PC-3 (cell line): Measurements from ENCODE around the gene SLIT1. TPM values are rescaled to one million over a fixed set of nuclear protein-coding genes. Genes with fewer than 3 reads are reported as not detected.

ENCODE experiments used
- ATAC-seq: fragments of 200-7000 bp; cut with Tn5 transposase; 2 replicates; pipeline ENCODE4 v1.9.1; 2020; ENCODE audit warnings: mild to moderate bottlenecking, moderate library complexity
- BruUV-seq: library from RNA; stranded (reverse); fragments of 400-500 nt; replicated peaks from 2 replicates; lab custom pipeline; 2021; lab: Mats Ljungman, UMichigan
- CTCF ChIA-PET: fragments of 300-600 bp; sonication (Branson Sonifier 250); formaldehyde crosslinking; loops from one replicate; lab custom pipeline; 2022; ENCODE audit warnings: antibody characterized with exemption; lab: Charles Lee
- POLR2A ChIA-PET: fragments of 300-600 bp; sonication (Branson Sonifier 250); formaldehyde crosslinking; loops from one replicate; lab custom pipeline; 2022; ENCODE audit warnings: antibody characterized with exemption; ENCODE audit not compliant: unreplicated experiment; lab: Charles Lee
- DNase-seq: peaks from one replicate; pipeline ENCODE4 v3.0.0-alpha.2; 2015
- H2AFZ ChIP-seq: fragments of 300-600 bp; sonication (generic); 2 replicates; pipeline ENCODE4 v1.6.0; 2016; ENCODE audit warnings: antibody characterized with exemption, low read length
- H3F3A ChIP-seq: fragments of 300-600 bp; sonication (generic); one replicate; pipeline ENCODE4 v1.6.0; 2017; ENCODE audit warnings: antibody characterized with exemption, low read length, control low read depth, mild to moderate bottlenecking; ENCODE audit not compliant: unreplicated experiment
- H3K27ac ChIP-seq: fragments of 300-600 bp; sonication (generic); 2 replicates; pipeline ENCODE4 v1.5.1; 2016; ENCODE audit warnings: mild to moderate bottlenecking, low read length
- H3K27me3 ChIP-seq: fragments of 300-600 bp; sonication (generic); 2 replicates; pipeline ENCODE4 v1.6.1; 2016; ENCODE audit warnings: low read length, mixed read lengths
- H3K36me3 ChIP-seq: fragments of 300-600 bp; sonication (generic); 2 replicates; pipeline ENCODE4 v1.6.1; 2016; ENCODE audit warnings: low read depth, mixed run types, low read length, mixed read lengths
- H3K4me1 ChIP-seq: fragments of 300-600 bp; sonication (generic); 2 replicates; pipeline ENCODE4 v1.5.1; 2016; ENCODE audit warnings: low read length; ENCODE audit not compliant: insufficient read depth
- H3K4me2 ChIP-seq: fragments of 300-600 bp; sonication (generic); 2 replicates; pipeline ENCODE4 v1.6.0; 2016; ENCODE audit warnings: low read length
- H3K4me3 ChIP-seq: fragments of 300-600 bp; sonication (generic); 2 replicates; pipeline ENCODE4 v1.5.1; 2016; ENCODE audit warnings: mild to moderate bottlenecking, low read length, mixed read lengths
- H3K79me2 ChIP-seq: fragments of 300-600 bp; sonication (generic); 2 replicates; pipeline ENCODE4 v1.6.1; 2017; ENCODE audit warnings: low read length, mixed read lengths
- H3K9ac ChIP-seq: fragments of 300-600 bp; sonication (generic); 2 replicates; pipeline ENCODE4 v1.6.0; 2016; ENCODE audit warnings: mild to moderate bottlenecking, low read length
- H3K9me2 ChIP-seq: fragments of 300-600 bp; sonication (generic); replicated peaks from 2 replicates; pipeline ENCODE4 v1.6.1; 2016; ENCODE audit warnings: mixed run types, low read length, mixed read lengths
- H3K9me3 ChIP-seq: fragments of 300-600 bp; sonication (generic); 2 replicates; pipeline ENCODE4 v1.6.1; 2016; ENCODE audit warnings: low read length, mixed read lengths
- H4K20me1 ChIP-seq: fragments of 300-600 bp; sonication (generic); 2 replicates; pipeline ENCODE4 v1.6.1; 2016; ENCODE audit warnings: low read length, mixed read lengths
- EZH2 ChIP-seq: fragments of 300-600 bp; sonication (generic); IDR thresholded peaks from one replicate; pipeline ENCODE4 v1.6.1; 2017; ENCODE audit warnings: antibody characterized with exemption, mild to moderate bottlenecking, low read length; ENCODE audit not compliant: unreplicated experiment
- EZH2phosphoT487 ChIP-seq: fragments of 300-600 bp; sonication (generic); IDR thresholded peaks from 2 replicates; pipeline ENCODE4 v1.6.1; 2018; ENCODE audit warnings: mild to moderate bottlenecking, antibody characterized with exemption, low read length, borderline replicate concordance
- intact Hi-C: fragments of 100-400 bp; cut with micrococcal nuclease; formaldehyde crosslinking; loops from 2 replicates; pipeline ENCODE4 v1.9.0; 2023
- total RNA-seq: library from RNA; depleted of rRNA; stranded (reverse); fragments of >200 nt; gene quantifications from 2 replicates; pipeline ENCODE4 v1.2.3, GENCODE V29; 2014
- TF ChIP-seq, protein P1 (sequence below): fragments of 300-600 bp; sonication (generic); conservative IDR thresholded peaks from 2 replicates; pipeline ENCODE4 v1.5.1; 2017; ENCODE audit warnings: antibody characterized with exemption, low read depth, mild to moderate bottlenecking, low read length

SLIT1 gene
- total RNA-seq, 1 experiment from 2014 or later: not detected

DNA sequence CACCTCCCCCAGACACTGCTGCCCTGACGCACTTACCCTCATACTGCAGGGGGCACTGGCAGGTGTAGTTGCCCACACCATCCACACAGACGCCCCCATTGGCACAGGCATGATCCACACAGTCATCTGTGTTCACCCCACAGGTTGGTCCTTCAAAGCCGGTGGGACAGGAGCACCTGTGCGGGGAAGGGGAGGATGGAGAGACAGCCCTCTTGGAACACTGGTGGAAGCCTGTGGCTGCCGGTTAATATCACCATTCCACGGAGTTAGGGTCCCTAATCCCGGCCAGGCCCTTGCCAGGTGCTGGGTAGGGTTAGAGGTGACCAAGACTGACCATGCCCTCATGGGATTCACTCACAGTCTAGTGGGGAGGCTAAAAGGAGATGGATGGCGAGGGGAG is 171.8 kb downstream of the SLIT1 start:
- POLR2A ChIA-PET: no interaction called here
- intact Hi-C loops: no loop called here
- Histone ChIP-seq H3K79me2 (no peaks in the 10 kb centered on the region), H3K36me3 (no peaks in the 10 kb centered on the region), H3K9ac (no peak overlapping the region), H3F3A (no peaks in the 10 kb centered on the region), H3K27me3 (no peaks in the 10 kb centered on the region), H3K4me3 (no peak overlapping the region), H3K27ac (no peak overlapping the region), H2AFZ (no peak overlapping the region), H3K4me1 (no peaks in the 10 kb centered on the region), H3K9me2 (no peaks in the 10 kb centered on the region), H3K4me2 (no peak overlapping the region), H3K9me3 (no peaks in the 10 kb centered on the region), H4K20me1 (no peaks in the 10 kb centered on the region)
- DNase-seq: no peak
- TF ChIP-seq, protein P1, sequence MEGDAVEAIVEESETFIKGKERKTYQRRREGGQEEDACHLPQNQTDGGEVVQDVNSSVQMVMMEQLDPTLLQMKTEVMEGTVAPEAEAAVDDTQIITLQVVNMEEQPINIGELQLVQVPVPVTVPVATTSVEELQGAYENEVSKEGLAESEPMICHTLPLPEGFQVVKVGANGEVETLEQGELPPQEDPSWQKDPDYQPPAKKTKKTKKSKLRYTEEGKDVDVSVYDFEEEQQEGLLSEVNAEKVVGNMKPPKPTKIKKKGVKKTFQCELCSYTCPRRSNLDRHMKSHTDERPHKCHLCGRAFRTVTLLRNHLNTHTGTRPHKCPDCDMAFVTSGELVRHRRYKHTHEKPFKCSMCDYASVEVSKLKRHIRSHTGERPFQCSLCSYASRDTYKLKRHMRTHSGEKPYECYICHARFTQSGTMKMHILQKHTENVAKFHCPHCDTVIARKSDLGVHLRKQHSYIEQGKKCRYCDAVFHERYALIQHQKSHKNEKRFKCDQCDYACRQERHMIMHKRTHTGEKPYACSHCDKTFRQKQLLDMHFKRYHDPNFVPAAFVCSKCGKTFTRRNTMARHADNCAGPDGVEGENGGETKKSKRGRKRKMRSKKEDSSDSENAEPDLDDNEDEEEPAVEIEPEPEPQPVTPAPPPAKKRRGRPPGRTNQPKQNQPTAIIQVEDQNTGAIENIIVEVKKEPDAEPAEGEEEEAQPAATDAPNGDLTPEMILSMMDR: no peak
- no peak for TF ChIP-seq EZH2
- no peak for TF ChIP-seq EZH2phosphoT487
- no TSS peak for BruUV-seq
- no peak for ATAC-seq
- CTCF ChIA-PET: no interaction called here

DNA sequence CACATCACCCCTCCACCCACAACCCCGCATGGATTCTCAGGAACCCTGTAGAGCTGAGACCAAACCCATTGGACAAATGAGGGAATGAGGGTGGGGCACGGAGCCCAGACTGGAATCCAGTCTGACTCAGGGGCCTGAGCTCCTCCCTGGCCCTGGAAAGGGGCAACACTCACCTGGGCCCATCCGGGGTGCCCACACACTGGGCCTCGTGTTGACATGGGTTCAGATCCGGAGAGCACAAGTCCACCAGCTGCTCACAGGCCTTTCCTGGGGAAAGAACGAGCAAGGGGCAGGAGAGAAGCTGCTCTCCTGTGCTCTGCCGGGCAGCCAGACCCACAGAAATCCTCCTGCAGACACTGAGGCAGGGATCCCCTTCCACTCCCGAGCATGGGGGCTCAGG is 172.2 kb downstream of the SLIT1 start:
- Histone ChIP-seq H3K79me2 (no peaks in the 10 kb centered on the region), H3K27ac (no peak overlapping the region), H4K20me1 (no peaks in the 10 kb centered on the region), H3K4me1 (no peaks in the 10 kb centered on the region), H3F3A (no peaks in the 10 kb centered on the region), H3K9me3 (no peaks in the 10 kb centered on the region), H3K9ac (no peak overlapping the region), H3K4me3 (no peak overlapping the region), H2AFZ (no peak overlapping the region), H3K9me2 (no peaks in the 10 kb centered on the region), H3K27me3 (no peaks in the 10 kb centered on the region), H3K36me3 (no peaks in the 10 kb centered on the region), H3K4me2 (no peak overlapping the region)
- DNase-seq (no peak), ATAC-seq (no peak)
- BruUV-seq: no TSS peak
- intact Hi-C loops: no loop called here
- ChIA-PET POLR2A (no interaction called here), CTCF (no interaction called here)
- TF ChIP-seq EZH2phosphoT487 (no peak), EZH2 (no peak)
- TF ChIP-seq, protein P1: no peak

DNA sequence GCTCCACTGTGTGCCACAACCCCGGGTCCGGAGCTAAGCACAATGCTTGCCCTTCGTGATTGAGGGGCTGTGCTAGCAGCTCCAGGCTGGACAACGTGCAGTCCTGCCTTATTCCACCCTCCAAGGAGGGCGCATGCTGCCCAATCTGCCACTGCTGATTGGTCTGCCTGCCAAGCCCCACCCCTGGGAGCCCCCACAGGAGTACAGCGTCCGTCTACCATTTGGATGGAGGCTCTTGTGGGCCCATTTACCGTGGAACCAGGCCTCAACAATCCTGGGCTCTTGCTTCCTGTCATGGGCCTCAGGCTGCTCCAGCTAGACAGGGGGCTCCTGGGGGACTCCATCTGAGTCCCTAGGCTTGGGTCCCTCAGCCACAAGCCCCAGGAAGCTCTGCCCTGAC is 173.3 kb downstream of the SLIT1 start:
- Histone ChIP-seq H3K79me2 (no peaks in the 10 kb centered on the region), H2AFZ (no peak overlapping the region), H4K20me1 (no peaks in the 10 kb centered on the region), H3K4me3 (no peak overlapping the region), H3F3A (no peaks in the 10 kb centered on the region), H3K36me3 (no peaks in the 10 kb centered on the region), H3K9me3 (no peaks in the 10 kb centered on the region), H3K9ac (no peak overlapping the region), H3K9me2 (no peaks in the 10 kb centered on the region), H3K4me2 (no peak overlapping the region), H3K27ac (no peak overlapping the region), H3K4me1 (no peaks in the 10 kb centered on the region), H3K27me3 (no peaks in the 10 kb centered on the region)
- POLR2A ChIA-PET: no interaction called here
- TF ChIP-seq EZH2phosphoT487: no peak
- TF ChIP-seq EZH2: no peak
- TF ChIP-seq, protein P1: no peak
- no TSS peak for BruUV-seq
- CTCF ChIA-PET: no interaction called here
- DNase-seq: no peak
- intact Hi-C loops: no loop called here
- ATAC-seq: no peak
